Measurements from ENCODE around the gene EPHA1.
"Not testable (repeated sequence)": the region's sequence is repeated elsewhere in the genome, so short reads cannot be mapped to it uniquely, and the experiment has no call there.

Gene EPHA1

GRCh38 chr7:143401265-143401664, 7.4 kb downstream of the EPHA1 start:
- no peak for DNase-seq

DNA sequence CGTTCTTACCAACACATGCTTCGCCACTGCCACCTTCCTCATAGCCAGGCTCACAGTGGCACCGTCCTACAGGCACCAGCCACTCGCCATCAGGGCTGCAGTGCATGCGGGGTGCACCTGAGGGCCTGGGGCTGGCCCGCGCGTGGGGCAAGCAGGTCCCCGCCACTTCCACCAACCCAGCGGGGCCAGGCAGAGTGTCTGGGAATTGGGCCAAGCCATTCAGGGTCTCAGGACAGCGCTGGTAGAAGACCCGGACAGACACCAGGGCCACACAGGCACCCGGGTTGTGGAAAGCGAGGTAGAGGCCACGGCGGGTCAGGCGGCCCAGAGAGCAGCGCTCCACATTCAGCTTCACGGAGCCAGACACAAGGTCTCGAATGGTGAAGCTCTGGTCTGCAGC, 9.0 kb downstream of the EPHA1 start:
- DNase-seq, result no peak

DNA sequence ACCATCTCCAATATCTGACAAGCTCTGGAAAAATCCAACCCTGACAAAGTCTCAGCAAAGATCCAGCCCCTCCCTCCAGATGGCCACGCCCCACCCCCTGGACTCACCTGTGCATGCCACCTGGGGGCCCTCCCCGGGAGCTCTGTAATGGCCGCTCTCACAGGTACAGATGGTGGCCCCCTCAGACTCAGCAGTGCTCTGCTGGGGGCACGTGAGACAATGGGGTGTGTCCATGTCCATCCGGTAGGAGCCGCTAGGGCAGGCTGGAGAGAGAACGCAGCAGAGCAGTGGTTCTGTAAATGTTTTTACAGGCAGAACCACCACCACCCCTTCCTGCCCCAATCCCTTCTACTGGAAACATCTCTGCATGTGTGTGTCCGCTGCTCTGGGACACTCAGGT, 9.5 kb downstream of the EPHA1 start:
- no peak for DNase-seq

GRCh38 chr7:143398616-143399015, 10.0 kb downstream of the EPHA1 start:
- DNase-seq, result no peak

DNA sequence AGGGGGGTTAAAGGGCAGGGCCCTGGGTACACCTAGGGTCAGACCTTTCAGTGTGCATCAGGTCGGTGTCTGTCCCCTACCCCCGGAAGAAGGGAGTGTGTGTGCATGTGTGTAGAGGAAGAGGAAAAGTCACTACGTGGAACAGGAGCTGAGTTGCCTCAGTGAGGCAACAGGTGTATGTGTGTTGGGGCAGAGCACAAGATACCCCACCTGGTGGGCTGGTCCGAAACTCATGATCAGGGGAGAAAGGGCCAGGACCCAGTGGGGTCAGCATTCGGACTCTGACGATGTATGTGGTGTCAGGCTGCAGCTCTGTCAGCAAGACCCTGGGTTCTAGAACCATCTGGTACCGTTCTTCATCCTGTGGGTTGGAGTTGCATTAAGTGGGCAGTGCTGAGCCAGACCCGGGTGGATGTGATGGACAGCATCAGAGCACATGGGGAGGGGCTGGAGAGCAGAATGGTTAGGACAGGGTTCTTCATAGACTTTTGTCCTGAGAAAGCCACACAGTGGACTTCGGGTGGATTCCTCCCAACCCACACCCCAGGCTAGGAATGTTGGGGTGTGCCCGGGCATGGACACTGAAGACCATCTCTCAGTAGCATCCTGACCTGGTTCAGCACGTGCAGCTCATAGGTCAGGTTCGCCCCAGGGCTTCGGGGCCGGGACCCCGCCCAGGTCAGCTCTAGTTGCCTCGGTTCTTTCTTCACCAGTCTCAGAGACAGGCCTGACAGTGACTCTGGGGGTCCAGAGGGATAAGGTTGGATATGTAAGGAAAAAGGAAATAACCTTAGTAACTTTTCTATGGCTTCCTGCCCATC, 10.7 kb downstream of the EPHA1 start:
- no peak for DNase-seq

- no peak for DNase-seq
Measured at GRCh38 chr7:143396625-143397556, 11.8 kb downstream of the EPHA1 start.

GRCh38 chr7:143396182-143396581, 12.5 kb downstream of the EPHA1 start:
- no peak for DNase-seq

- no peak for DNase-seq
Measured at GRCh38 chr7:143395187-143396149, 13.2 kb downstream of the EPHA1 start.

DNA sequence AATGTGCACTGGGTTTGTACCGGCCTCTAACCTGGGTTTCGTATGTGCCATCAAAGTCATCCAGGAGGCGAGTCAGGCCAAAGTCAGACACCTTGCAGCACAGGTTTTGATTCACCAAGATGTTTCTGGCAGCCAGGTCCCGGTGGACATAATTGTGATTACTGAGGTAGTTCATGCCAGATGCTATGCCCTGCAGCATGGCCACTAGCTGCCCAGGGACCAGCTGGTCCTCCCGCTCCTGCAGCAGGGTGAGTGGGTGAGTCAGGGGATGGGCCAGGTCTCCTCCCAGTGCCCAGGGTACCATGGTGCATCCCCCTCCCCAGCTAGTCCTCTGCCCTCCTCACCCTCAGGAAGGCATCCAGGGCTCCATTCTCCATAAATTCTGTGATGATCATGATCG, 13.9 kb downstream of the EPHA1 start:
- no peak for DNase-seq

- DNase-seq, result no peak
Measured at GRCh38 chr7:143394068-143394467, 14.6 kb downstream of the EPHA1 start.

DNA sequence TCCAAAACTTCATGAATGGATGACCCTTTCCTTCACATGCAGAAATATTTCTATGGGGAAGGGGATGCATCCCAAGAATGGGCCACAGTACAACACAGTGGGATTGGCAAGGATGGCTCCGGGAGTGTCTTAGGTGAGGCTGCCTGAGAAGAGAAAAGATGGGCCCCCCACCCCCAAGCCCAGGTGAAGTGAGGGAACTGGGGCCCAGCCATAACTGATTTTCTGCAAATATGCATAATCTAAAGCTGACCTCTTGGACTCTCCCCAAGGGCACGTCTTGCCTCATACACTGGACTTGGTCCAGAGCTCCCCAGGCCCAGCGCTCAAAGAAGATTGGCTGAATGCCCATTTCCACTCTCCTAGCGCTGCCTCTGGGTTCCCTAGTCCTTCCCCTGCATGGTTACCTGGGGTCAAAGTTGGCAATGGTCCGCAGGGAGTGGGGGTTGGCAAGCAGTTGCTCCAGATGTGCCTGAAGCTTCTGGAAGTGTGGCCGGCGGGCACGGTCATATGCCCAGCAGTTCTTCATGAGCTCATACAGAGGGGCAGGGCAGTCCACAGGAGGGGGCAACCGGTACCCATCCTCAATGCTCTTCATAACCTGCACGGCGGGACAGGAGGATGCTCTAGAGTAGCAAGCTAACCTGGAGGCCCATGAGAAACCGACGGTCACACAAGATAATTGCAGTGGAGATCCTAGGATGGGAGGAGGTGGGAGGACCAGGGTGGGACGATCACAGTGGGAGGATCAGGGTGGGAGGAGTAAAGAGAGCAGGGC, 15.2 kb downstream of the EPHA1 start:
- no peak for DNase-seq

DNA sequence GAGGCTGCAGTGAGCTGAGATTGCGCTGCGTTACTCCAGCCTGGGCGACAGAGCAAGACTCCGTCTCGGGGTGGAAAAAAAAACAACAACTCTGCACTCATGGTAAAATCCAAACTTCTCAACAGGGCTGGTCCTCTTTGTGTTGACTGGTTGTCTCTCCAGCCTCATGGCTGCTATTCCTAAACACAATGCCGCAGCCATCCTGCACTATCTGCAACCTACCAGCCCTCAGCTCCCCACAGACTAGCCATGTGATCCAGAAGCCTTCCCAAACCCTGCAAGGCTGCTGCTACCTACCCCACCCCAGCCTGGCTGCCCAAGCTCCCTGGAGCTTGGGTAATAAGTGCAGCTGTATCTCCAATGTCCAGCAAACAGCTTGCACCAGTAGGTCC, 15.8 kb downstream of the EPHA1 start:
- no peak for DNase-seq

DNA sequence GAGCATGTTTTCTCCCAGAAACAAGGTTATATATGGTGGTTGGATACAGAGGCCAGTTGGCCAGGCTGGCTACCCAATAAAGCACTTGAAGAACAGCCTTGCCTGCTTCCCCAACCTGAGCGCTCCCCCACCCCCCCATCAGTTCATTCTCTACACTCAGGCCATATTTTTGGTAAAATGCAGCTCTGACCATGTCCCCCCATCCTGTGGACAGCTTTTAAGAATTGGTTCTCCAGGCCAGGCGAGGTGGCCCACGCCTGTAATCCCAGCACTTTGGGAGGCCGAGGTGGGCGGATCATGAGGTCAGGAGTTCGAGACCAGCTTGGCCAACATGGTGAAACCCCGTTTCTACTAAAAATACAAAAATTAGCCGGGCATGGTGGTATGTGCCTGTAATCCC, 16.2 kb downstream of the EPHA1 start:
- DNase-seq, result not testable (repeated sequence)

- no peak for DNase-seq
Measured at GRCh38 chr7:143391462-143392404, 16.9 kb downstream of the EPHA1 start.

DNA sequence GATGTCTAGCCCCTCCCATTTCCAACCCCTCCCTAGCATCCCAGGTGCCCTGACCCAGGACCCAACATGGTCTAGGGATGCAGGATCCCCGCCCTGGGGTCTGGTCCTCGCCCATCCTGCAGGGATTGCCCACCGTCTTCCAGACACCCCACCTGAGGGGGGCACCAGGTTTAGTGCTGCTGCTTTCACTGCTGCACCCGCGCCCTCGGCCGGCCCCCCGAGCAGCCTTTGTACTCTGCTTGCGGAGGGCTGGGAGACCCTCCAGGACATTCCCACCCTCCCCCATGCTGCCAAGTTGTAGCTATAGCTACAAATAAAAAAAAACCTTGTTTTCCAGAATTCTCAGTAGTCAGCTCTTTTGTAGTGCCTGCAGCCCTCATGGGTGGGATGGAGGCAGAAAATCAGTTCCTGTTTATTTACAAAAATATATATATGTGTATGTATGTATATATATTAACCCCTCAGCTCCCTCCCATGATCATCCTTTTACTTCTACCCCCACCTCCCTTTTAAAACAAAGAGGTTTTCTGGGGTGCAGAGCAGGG, 17.8 kb downstream of the EPHA1 start:
- no peak for DNase-seq

GRCh38 chr7:143390104-143390772, 18.4 kb downstream of the EPHA1 start:
- no peak for DNase-seq

DNA sequence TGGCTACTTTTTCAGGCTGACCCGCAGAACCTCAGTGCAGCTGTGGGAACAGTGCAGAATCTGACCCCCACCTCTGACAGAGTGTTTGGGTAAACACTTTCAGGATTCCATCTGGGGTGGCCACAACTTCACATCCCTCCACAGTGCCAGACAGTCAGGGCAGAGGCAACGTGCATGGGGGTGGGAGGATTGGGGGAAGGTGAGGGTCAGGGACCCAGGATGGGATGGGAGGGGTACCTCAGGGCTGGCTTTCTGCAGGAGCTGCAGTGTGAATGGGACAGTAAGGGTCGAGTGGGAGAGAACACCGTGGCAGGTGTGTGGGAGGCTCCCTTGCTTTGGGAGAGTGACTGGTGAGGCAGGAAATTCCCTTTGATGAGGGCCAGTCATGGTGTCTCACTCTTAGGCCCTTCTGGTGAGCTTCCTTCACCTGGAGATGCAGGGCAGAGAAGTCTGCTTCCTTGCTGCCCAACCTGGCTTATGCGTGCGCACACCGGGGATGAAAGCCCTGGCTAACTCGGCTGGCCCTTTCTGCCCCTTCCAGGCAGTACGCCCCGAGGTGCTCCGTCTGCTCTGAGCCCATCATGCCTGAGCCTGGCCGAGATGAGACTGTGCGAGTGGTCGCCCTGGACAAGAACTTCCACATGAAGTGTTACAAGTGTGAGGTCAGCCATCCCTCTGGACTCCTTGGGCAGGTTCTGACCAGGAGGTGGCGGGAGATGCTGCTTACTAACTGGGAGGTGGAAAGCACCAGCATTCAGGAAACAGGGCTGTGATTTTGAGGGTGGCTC, 19.1 kb downstream of the EPHA1 start:
- no peak for DNase-seq

DNA sequence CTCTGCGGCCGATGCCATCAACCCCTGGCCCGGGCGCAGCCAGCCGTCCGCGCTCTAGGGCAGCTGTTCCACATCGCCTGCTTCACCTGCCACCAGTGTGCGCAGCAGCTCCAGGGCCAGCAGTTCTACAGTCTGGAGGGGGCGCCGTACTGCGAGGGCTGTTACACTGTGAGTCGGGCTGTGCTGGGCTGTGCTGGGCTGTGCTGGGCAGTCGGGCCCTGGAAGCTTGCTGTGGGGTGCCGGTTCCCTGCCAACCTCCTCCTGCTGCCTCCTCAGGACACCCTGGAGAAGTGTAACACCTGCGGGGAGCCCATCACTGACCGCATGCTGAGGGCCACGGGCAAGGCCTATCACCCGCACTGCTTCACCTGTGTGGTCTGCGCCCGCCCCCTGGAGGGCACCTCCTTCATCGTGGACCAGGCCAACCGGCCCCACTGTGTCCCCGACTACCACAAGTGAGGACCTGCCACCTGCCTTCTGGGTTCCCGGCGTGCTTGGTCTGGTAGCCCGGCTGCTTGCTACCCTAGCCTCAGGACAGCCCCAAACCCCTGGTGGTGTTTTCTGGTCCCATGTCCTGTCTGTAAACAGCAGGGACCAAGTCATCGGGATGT, 20.1 kb downstream of the EPHA1 start:
- DNase-seq, result no peak

GRCh38 chr7:143388051-143388450, 20.6 kb downstream of the EPHA1 start:
- DNase-seq, result no peak

All from SIG-M5 (cell line).